HepG2 (cell line): ENCODE data around the gene CAPN9. TPM values are rescaled to one million over a fixed set of nuclear protein-coding genes. Genes with fewer than 3 reads are reported as not detected.

Experiments used
- ARID4A ChIP-seq: sonication (generic); formaldehyde crosslinking; IDR thresholded peaks from 2 replicates; pipeline ENCODE4 v1.5.0; 2020; ENCODE audit warnings: mild to moderate bottlenecking, missing genetic modification reagents, borderline replicate concordance
- CSRNP1 ChIP-seq: sonication (generic); formaldehyde crosslinking; IDR thresholded peaks from 2 replicates; pipeline ENCODE4 v1.8.1; 2023; ENCODE audit warnings: mild to moderate bottlenecking, missing genetic modification reagents
- DRAP1 ChIP-seq: IDR thresholded peaks from 2 replicates; pipeline ENCODE4 v1.6.1; 2016; ENCODE audit warnings: missing genetic modification reagents, missing compliant biosample characterization
- E2F5 ChIP-seq: sonication (generic); formaldehyde crosslinking; conservative IDR thresholded peaks from 2 replicates; pipeline ENCODE4 v1.4.0; 2020; ENCODE audit warnings: missing genetic modification reagents
- ERF ChIP-seq: IDR thresholded peaks from 2 replicates; pipeline ENCODE4 v1.6.1; 2018; ENCODE audit warnings: missing biosample characterization, missing genetic modification reagents
- MLLT10 ChIP-seq: sonication (generic); formaldehyde crosslinking; IDR thresholded peaks from 2 replicates; pipeline ENCODE4 v1.4.0; 2020; ENCODE audit warnings: missing genetic modification reagents
- NR2F6 ChIP-seq, 2 experiments: IDR thresholded peaks; 2 replicates each; pipeline ENCODE4 v1.6.1; 2016; ENCODE audit warnings: antibody characterized with exemption in 1 of 2, mild to moderate bottlenecking in 1 of 2
- RBM39 ChIP-seq: fragments of 200-400 bp; formaldehyde crosslinking; IDR thresholded peaks from one replicate; pipeline ENCODE4 v1.6.1; 2018; ENCODE audit warnings: antibody characterized with exemption, mild to moderate bottlenecking, low read depth, low read length; ENCODE audit not compliant: poor library complexity, severe bottlenecking
- RCOR2 ChIP-seq: IDR thresholded peaks from 2 replicates; pipeline ENCODE4 v1.6.1; 2016; ENCODE audit warnings: missing biosample characterization, missing genetic modification reagents
- SIX1 ChIP-seq: sonication (generic); formaldehyde crosslinking; IDR thresholded peaks from 2 replicates; pipeline ENCODE4 v1.4.0; 2020; ENCODE audit warnings: missing genetic modification reagents, borderline replicate concordance
- SKI ChIP-seq: fragments of 450-650 bp; IDR thresholded peaks from one replicate; pipeline ENCODE4 v1.6.1; 2018; ENCODE audit warnings: mild to moderate bottlenecking; ENCODE audit not compliant: partially characterized antibody
- SKIL ChIP-seq: sonication (generic); formaldehyde crosslinking; IDR thresholded peaks from 2 replicates; pipeline ENCODE4 v1.8.0; 2022; ENCODE audit warnings: missing genetic modification reagents, mild to moderate bottlenecking, moderate library complexity, borderline replicate concordance
- THAP9 ChIP-seq: sonication (generic); formaldehyde crosslinking; IDR thresholded peaks from 2 replicates; pipeline ENCODE4; 2020; ENCODE audit warnings: missing genetic modification reagents, mild to moderate bottlenecking, borderline replicate concordance
- ZNF576 ChIP-seq: sonication (generic); formaldehyde crosslinking; IDR thresholded peaks from 2 replicates; pipeline ENCODE4 v1.4.0; 2020; ENCODE audit warnings: mild to moderate bottlenecking, missing genetic modification reagents
- polyA plus RNA-seq, 8 experiments: library from polyadenylated mRNA; depleted of rRNA in 3 of 8; stranded (reverse) in 7 of 8; unstranded in 1 of 8; fragments of >200 nt; fragmentation: Illumina TruSeq in 4 of 8; extraction: Trizol in 4 of 8; gene quantifications; 2 replicates each; pipeline versions ENCODE4 v1.2.1 to v1.2.3, GENCODE V29; 2011 to 2016; ENCODE audit warnings: low read depth in 4 of 8, missing spikeins in 1 of 8, mixed read lengths in 1 of 8; ENCODE audit not compliant: insufficient read depth in 1 of 8
- total RNA-seq, 5 experiments: library from RNA; depleted of rRNA; stranded (reverse); fragments of >200 nt; fragmentation: Illumina TruSeq; extraction: Trizol; gene quantifications; 2 replicates each; pipeline ENCODE4 v1.2.3, GENCODE V29; 2016; ENCODE audit warnings: low read depth in 1 of 5

CAPN9 gene
- total and polyA plus RNA-seq, 2 of the 13 experiments (the other 11 are each of a cell fraction or from before 2014, with no cell fraction given), result 0.04 to 0.31 TPM

GRCh38 chr1:230709619-230710542, 37.3 kb upstream of the CAPN9 start (continued):
- no peak for TF ChIP-seq CSRNP1 (CRISPR knock-in tag)
- no peak for TF ChIP-seq RCOR2
- TF ChIP-seq RBM39, result peak; percentile 34
- TF ChIP-seq SKIL (CRISPR knock-in tag), result no peak
- peak; percentile 81 for TF ChIP-seq ARID4A
- TF ChIP-seq NR2F6 (IDR thresholded peaks at IDR 0.05), result no peak
- TF ChIP-seq NR2F6 (CRISPR knock-in tag; IDR thresholded peaks at IDR 0.05), result no peak
- no peak for TF ChIP-seq ERF (CRISPR knock-in tag)
- no peak for TF ChIP-seq SKI
- no peak for TF ChIP-seq MLLT10 (CRISPR knock-in tag)
- no peak for TF ChIP-seq E2F5 (CRISPR knock-in tag)
- peak; percentile 23; the same call in 1 of the 2 replicates for TF ChIP-seq THAP9 (CRISPR knock-in tag)
- TF ChIP-seq DRAP1, result no peak
- no peak for TF ChIP-seq SIX1 (CRISPR knock-in tag)
- TF ChIP-seq ZNF576 (CRISPR knock-in tag), result no peak
